HAP-1 (cell line): ENCODE results near the gene TNIK.

Source experiments
- DNase-seq, 2 experiments: peaks; one replicate each; pipeline ENCODE4 v3.0.0-alpha.2; 2016 to 2020; ENCODE audit warnings: low spot score in 2 of 2
- H3K27me3 ChIP-seq: fragments of 250-450 bp; sonication (Bioruptor Pico); 2 replicates; pipeline ENCODE4 v1.5.1; 2020; ENCODE audit warnings: low read depth, mild to moderate bottlenecking, moderate library complexity
- H3K36me3 ChIP-seq: fragments of 250-450 bp; sonication (Bioruptor Pico); replicated peaks from 2 replicates; pipeline ENCODE4 v1.5.1; 2020; ENCODE audit warnings: mild to moderate bottlenecking
- H3K4me1 ChIP-seq: fragments of 250-450 bp; sonication (Bioruptor Pico); 2 replicates; pipeline ENCODE4 v1.5.1; 2020; ENCODE audit warnings: mild to moderate bottlenecking
- H3K4me3 ChIP-seq: fragments of 250-450 bp; sonication (Bioruptor Pico); 2 replicates; pipeline ENCODE4 v1.5.1; 2020; ENCODE audit warnings: mild to moderate bottlenecking, moderate library complexity
- H3K9me3 ChIP-seq: fragments of 250-450 bp; sonication (Bioruptor Pico); 2 replicates; pipeline ENCODE4 v1.5.1; 2020; ENCODE audit warnings: mild to moderate bottlenecking, moderate library complexity
- in situ Hi-C: fragments of 300-500 bp; cut with MboI; formaldehyde crosslinking; loops from 3 replicates; pipeline ENCODE4 v1.14.3; 2020; ENCODE audit warnings: low sequenced_read_pairs, inconsistent platforms, mixed read lengths

Gene TNIK

GRCh38 chr3:171239757-171240503 lies 220.3 kb downstream of the TNIK start:
- peak in 1 of 2 experiments; percentile 16 for DNase-seq

GRCh38 chr3:171237009-171237385 lies 223.2 kb downstream of the TNIK start:
- Histone ChIP-seq H3K36me3 (no peaks in the 10 kb centered on the region), H3K9me3 (no peaks in the 10 kb centered on the region), H3K4me1 (no peaks in the 10 kb centered on the region), H3K4me3 (no peak overlapping the region), H3K27me3 (no peaks in the 10 kb centered on the region)
- no peak for DNase-seq
- in situ Hi-C loops: no loop called here

More at GRCh38 chr3:171239757-171240503, 220.3 kb downstream of the TNIK start:
- Histone ChIP-seq H3K36me3 (no peaks in the 10 kb centered on the region), H3K4me3 (no peak overlapping the region), H3K27me3 (no peaks in the 10 kb centered on the region), H3K4me1 (no peaks in the 10 kb centered on the region), H3K9me3 (no peaks in the 10 kb centered on the region)
- in situ Hi-C loops: no loop called here

GRCh38 chr3:171236265-171237008 lies 223.8 kb downstream of the TNIK start:
- Histone ChIP-seq H3K27me3 (no peaks in the 10 kb centered on the region), H3K4me1 (no peaks in the 10 kb centered on the region), H3K36me3 (no peaks in the 10 kb centered on the region), H3K9me3 (no peaks in the 10 kb centered on the region), H3K4me3 (no peak overlapping the region)
- no peak for DNase-seq
- in situ Hi-C loops: no loop called here

GRCh38 chr3:171234298-171235010 lies 225.8 kb downstream of the TNIK start:
- Histone ChIP-seq H3K27me3 (no peaks in the 10 kb centered on the region), H3K4me3 (no peak overlapping the region), H3K4me1 (no peaks in the 10 kb centered on the region), H3K36me3 (no peaks in the 10 kb centered on the region), H3K9me3 (no peaks in the 10 kb centered on the region)
- no peak for DNase-seq
- in situ Hi-C loops: no loop called here

GRCh38 chr3:171231361-171231760 lies 228.8 kb downstream of the TNIK start:
- no peaks in the 10 kb centered on the region for H3K36me3 ChIP-seq
- in situ Hi-C loops: no loop called here

GRCh38 chr3:171230865-171231264 lies 229.3 kb downstream of the TNIK start:
- no peak for DNase-seq
- H3K27me3 ChIP-seq: no peaks in the 10 kb centered on the region
- in situ Hi-C loops: no loop called here
- H3K4me1 ChIP-seq: peaks cover 6% of the 10 kb centered on the region
- no peaks in the 10 kb centered on the region for H3K36me3 ChIP-seq
- no peaks in the 10 kb centered on the region for H3K9me3 ChIP-seq
- H3K4me3 ChIP-seq: no peak overlapping the region

More at GRCh38 chr3:171231361-171231760, 228.8 kb downstream of the TNIK start:
- Histone ChIP-seq H3K9me3 (no peaks in the 10 kb centered on the region), H3K27me3 (no peaks in the 10 kb centered on the region), H3K4me1 (peaks cover 6% of the 10 kb centered on the region), H3K4me3 (no peak overlapping the region)
- no peak for DNase-seq

GRCh38 chr3:171229173-171229572 lies 231.0 kb downstream of the TNIK start:
- in situ Hi-C loops: no loop called here
- DNase-seq: no peak
- Histone ChIP-seq H3K4me1 (peaks cover 6% of the 10 kb centered on the region), H3K9me3 (no peaks in the 10 kb centered on the region), H3K27me3 (no peaks in the 10 kb centered on the region), H3K4me3 (no peak overlapping the region), H3K36me3 (no peaks in the 10 kb centered on the region)

GRCh38 chr3:171228240-171228639 lies 232.0 kb downstream of the TNIK start:
- Histone ChIP-seq H3K4me1 (peaks cover 6% of the 10 kb centered on the region), H3K27me3 (no peaks in the 10 kb centered on the region), H3K9me3 (no peaks in the 10 kb centered on the region), H3K4me3 (no peak overlapping the region), H3K36me3 (no peaks in the 10 kb centered on the region)
- in situ Hi-C loops: no loop called here
- no peak for DNase-seq

GRCh38 chr3:171227828-171228227 lies 232.4 kb downstream of the TNIK start:
- in situ Hi-C loops: no loop called here
- Histone ChIP-seq H3K27me3 (no peaks in the 10 kb centered on the region), H3K4me3 (no peak overlapping the region), H3K4me1 (peaks cover 6% of the 10 kb centered on the region), H3K9me3 (no peaks in the 10 kb centered on the region), H3K36me3 (no peaks in the 10 kb centered on the region)
- no peak for DNase-seq

- Histone ChIP-seq H3K27me3 (no peaks in the 10 kb centered on the region), H3K4me1 (peaks cover 6% of the 10 kb centered on the region), H3K36me3 (no peaks in the 10 kb centered on the region), H3K4me3 (no peak overlapping the region), H3K9me3 (no peaks in the 10 kb centered on the region)
- no peak for DNase-seq
- in situ Hi-C loops: no loop called here
Observed at GRCh38 chr3:171227359-171227758, 232.8 kb downstream of the TNIK start.

- no peaks in the 10 kb centered on the region for H3K9me3 ChIP-seq
- DNase-seq: no peak
- no peak overlapping the region for H3K4me3 ChIP-seq
- no peaks in the 10 kb centered on the region for H3K36me3 ChIP-seq
- H3K27me3 ChIP-seq: no peaks in the 10 kb centered on the region
- in situ Hi-C loops: no loop called here
- H3K4me1 ChIP-seq: peaks cover 6% of the 10 kb centered on the region
Observed at GRCh38 chr3:171226794-171227193, 233.4 kb downstream of the TNIK start.

GRCh38 chr3:171225708-171226107 lies 234.5 kb downstream of the TNIK start:
- no peaks in the 10 kb centered on the region for H3K27me3 ChIP-seq
- no peaks in the 10 kb centered on the region for H3K9me3 ChIP-seq
- peak in 1 of 2 experiments; percentile 3 for DNase-seq
- in situ Hi-C loops: no loop called here
- no peaks in the 10 kb centered on the region for H3K36me3 ChIP-seq
- no peak overlapping the region for H3K4me3 ChIP-seq
- H3K4me1 ChIP-seq: peaks cover 6% of the 10 kb centered on the region

- Histone ChIP-seq H3K4me1 (peaks cover 6% of the 10 kb centered on the region), H3K4me3 (no peak overlapping the region), H3K36me3 (no peaks in the 10 kb centered on the region), H3K9me3 (no peaks in the 10 kb centered on the region), H3K27me3 (no peaks in the 10 kb centered on the region)
- in situ Hi-C loops: no loop called here
- DNase-seq: no peak
Observed at GRCh38 chr3:171225165-171225564, 235.0 kb downstream of the TNIK start.

GRCh38 chr3:171223396-171223795 lies 236.8 kb downstream of the TNIK start:
- no peaks in the 10 kb centered on the region for H3K36me3 ChIP-seq
- H3K4me1 ChIP-seq: peaks cover 6% of the 10 kb centered on the region
- H3K9me3 ChIP-seq: no peaks in the 10 kb centered on the region
- H3K27me3 ChIP-seq: no peaks in the 10 kb centered on the region
- in situ Hi-C loops: no loop called here
- H3K4me3 ChIP-seq: no peak overlapping the region
- DNase-seq: no peak
